GM18507 (cell line): ENCODE results near the gene FARP2.
"Not testable (repeated sequence)": the region's sequence is repeated elsewhere in the genome, so short reads cannot be mapped to it uniquely, and the experiment has no call there.

ENCODE experiments used
- DNase-seq: peaks from one replicate; pipeline ENCODE4 v3.0.0; 2011; ENCODE audit warnings: low read depth; ENCODE audit not compliant: insufficient read length; ENCODE audit errors: extremely low spot score
- FAIRE-seq: peaks from 2 replicates; lab custom pipeline; 2011; peaks lifted over from hg19 to GRCh38; lab: Jason Lieb, UNC

Gene FARP2

DNA sequence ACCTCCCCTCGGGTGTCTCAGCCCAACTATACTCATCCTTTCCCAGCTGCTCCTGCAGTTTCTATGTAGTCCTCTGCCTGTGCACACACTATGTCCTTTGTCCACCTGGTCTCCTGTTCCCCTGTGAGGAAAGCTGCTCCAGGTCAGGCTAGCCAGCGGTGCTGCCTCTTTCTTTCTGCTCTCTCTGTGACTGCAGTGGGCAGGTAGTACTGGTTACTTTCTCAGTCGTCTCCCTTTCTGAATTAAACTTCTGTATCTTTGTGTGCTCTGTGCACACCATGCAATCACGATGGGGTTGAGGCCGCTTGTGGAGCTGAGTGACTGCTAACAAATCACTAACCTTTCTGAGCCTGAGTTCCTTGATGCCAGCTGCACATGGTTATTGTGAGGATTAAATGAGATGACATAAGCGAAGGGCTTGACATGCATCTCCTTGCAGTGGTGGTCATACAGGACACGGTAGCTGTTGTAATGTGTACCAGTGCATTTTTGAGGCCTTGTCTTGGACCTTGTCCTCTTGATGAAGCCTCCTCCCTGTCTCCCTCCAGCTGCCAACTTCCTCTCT is 3.5 kb downstream of the FARP2 start:
- no peak for FAIRE-seq
- DNase-seq, result no peak

DNA sequence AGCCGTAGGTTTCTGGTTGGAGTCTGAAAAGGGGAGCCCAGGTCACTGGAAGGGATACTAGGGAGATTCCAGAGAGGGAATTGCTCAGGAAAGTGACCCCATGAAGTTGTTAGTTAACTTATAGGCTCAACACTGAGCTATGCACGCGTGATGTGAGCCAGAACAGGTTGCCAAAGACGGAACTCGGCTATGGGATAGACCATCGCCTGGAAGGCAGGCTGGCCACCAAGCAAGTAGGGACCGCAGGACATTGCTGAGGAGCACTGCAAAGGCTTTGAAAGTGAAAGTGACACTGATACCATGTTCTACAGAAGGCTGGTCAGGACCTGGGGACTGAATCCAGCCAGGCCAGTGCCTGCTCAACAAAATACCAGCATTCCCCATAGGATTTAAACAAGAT is 7.3 kb downstream of the FARP2 start:
- DNase-seq (no peak), FAIRE-seq (no peak)

DNA sequence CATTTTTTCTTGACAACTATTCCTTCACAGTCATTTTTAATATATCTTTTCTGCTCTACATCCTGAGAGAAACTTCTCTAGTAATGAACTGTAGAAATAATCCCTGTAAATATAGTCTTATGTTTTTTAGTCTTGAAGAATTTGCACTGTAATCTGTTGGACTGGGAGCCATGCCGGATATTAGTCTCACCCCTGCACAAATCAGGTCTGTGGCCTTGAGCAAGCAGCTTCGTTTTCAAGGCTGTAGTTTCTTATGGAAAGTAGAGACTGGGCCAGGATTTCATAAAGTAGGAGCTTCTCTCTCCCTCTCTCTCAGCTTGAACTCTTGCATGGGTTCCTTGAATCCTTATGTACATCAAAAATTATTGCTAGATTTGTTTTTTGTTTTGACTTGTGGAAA is 8.7 kb downstream of the FARP2 start:
- FAIRE-seq (no peak), DNase-seq (no peak)

DNA sequence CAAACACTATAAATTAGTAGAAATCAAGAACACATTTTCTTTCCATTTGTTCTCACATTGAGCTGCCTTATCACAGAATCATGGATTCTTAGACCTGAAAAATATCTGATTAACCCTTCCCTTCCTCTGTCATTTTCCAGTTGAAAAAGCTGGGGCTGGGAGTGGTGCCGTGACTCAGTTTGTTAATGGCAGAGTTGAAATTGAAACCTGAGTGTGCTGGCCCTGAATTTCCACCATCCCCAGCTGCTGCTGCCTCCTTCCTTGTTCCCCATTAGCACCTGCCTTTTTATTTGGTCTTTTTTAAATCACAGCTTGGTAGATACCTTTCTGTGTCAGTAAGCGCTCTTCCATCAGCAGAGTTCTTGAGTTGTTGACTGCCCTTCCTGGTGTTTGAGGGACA is 10.6 kb downstream of the FARP2 start:
- DNase-seq (no peak), FAIRE-seq (peak; percentile 79)

DNA sequence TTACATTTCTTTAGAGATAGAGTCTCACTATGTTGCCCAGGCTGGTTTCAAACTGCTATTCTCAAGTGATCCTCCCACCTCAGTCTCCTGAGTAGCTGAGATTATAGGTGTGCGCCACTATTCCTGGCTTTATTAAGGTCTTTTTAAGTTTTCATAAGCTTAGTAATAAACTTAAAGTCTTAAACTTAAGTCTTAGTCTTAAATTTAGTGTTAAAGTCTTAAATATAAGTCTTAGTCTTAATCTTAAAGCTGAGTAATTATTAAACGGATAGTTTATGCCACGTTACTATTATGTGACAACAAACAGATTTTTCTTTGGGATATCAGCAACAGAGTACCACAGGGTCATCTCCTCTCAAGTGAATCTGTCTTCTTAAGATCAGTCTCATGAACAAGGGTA is 12.6 kb downstream of the FARP2 start:
- FAIRE-seq, result no peak
- no peak for DNase-seq

DNA sequence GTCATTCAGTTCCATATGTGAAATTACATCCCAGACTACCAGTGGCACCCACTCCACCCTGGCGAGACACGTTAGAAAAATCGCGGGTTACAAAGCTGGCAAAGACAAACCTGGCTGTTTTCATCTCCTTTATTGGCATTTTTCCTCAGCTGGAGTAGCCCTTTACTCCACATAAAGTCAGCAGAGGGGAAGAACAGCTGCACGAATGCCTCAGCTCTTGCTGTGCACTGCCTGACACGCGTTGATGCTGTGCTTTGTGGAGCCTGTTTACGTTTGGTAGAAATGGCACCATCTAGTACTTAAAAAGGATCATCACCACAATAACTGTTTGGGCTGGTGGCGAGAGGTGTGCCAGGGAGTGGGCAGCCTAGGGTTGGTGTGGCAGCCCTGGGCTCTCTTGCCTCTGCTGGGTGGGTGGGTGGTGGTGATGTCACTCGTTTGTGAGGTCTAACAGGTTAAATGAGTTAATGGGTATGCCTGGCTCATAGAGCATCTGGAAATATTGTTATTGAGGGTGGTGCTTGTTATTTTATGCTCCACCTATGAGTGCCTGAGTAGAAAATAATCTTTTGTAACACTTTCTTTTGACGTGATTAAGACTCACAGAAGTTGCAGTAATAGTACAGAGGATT is 16.4 kb downstream of the FARP2 start:
- DNase-seq, result no peak
- no peak for FAIRE-seq

DNA sequence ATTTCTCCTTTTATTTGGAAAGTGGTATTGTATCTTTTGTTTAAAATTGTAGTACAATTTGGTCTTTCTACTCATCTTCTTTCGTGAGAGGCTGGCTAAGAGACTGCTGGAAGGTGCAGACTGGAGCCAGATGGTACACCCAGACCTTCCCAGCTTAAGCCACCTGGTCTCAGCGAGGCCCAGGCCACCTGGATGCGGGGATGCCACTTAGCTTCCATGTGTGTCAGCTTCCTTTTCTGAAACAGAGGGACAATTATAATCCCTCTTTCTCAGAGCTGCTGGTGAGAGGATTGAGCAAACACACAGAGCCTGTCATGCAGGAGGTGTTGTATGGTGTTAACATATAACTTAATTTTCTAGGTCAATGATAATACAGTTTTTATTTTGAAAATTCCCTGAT is 17.4 kb downstream of the FARP2 start:
- DNase-seq, result no peak
- no peak for FAIRE-seq

DNA sequence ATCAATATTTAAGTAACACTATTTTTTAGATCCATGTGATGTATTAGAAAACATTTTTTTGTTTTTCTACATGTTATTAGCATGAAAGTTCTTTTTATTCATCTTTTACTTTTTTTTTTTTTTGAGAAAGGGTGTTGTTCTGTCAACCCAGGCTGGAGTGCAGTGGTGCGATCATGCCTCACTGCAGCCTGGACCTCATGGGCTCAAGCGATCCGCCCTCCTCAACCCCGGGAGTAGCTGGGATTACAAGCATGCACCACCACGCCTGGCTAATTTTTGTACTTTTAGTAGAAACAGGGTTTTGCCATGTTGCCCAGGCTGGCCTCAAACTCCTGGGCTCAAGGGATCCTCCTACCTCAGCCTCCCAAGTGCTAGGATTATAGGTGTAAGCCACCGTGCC is 17.8 kb downstream of the FARP2 start:
- peak; percentile 56 for FAIRE-seq
- not testable (repeated sequence) for DNase-seq

DNA sequence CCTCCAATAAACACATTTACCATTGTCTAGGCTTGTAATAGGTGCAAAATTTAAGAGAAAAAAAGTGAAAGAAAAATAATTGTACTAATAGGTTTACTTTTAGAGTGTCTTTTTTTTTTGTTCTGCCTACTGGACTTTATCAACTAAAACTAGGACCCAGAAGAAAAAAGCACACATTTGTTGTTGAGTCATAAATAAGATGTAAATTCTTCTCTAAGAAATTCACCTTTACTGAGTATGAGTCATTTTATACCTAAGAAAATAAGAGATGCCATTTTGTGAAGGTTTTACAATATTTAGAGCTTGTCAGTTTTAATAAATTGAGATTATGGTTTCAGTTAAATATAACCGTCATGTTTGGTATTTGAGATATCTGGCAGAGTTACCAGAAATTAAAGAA is 19.2 kb downstream of the FARP2 start:
- no peak for FAIRE-seq
- no peak for DNase-seq

DNA sequence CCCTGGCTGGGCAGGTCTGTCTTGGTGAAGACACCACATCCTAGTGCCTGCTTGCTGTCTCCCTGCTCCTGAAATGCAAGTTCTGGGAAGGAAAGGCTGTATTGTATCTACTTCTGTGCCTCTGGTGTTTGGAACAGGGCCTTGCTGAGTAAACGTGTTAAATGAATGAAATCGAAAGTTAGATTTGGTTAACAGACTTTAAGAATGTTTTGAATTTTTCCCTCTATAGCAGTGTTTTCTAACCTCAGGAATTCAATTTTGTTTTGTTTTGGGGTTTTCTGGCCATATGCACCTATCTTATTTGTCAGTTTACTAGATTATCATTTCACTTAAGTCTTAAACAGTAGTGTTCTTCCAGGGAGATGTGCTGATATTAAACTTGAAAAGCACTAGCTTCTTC is 20.7 kb downstream of the FARP2 start:
- peak; percentile 39 for FAIRE-seq

DNA sequence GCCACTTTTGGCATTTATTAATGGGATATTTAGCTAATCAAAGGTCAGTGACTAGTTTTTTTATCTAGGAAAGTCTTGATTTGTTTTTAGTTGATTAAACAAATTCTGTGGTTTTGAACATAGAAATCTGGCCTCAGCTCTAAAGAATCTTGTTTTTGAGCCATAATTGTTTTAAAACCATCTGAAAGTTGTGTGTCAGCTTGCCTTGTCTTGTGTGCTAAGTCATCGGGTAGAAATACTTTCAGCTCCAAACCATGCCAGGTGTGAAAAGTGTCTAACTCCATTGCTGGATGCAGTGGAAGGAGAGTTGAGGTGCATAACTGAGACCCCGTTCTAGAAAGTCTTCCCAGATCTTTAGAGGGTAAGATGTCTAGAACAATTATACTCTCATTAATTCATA is 22.7 kb downstream of the FARP2 start:
- no peak for DNase-seq
- FAIRE-seq, result no peak

More for the DNA sequence above, 20.7 kb downstream of the FARP2 start:
- DNase-seq, result no peak

DNA sequence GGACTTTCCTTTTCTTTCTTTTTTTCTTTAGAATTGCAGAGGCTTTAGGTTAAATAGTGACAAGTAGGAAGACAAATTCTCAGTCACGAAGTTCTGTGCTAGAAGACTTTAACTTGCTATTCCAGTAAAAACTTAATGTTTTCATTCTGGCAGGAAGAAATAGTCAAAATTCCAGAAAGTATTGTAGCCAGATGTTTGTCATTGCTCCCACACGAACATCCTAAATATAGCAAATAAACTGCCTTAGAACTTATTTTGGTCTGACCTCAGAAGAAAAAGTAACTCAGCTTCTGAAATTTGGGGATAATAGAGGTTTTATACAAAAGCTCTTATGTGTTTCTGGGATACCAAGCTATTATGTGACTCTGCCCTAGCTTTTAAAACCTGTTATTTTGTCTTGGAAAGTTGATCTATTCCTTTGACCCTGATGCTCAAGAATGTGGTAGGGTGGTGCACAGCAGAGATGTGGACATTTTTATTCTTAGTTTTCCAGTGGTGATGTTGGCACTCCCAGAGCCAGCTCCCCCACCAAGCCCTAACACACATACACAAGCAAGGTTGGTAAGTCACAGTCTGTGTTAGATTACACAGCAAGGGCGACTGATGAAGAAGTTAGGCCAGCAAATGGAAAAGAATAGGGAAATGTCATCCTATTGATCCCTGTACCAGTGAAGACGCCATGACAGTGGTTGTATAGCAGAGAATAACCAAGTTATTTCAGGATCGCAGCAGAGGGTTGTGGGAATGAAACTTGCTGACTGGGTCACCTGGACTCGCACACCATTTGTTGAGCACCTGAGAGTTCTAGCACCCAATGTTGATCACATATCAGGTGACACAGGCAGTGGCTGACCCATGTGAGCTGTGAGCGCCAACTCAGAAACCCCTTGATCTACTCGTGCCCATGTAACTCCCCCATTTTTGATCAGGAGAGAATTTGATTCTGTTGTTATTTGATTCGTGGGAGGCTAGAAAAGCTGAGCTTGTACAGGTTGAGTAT is 23.7 kb downstream of the FARP2 start:
- DNase-seq (no peak), FAIRE-seq (no peak)

DNA sequence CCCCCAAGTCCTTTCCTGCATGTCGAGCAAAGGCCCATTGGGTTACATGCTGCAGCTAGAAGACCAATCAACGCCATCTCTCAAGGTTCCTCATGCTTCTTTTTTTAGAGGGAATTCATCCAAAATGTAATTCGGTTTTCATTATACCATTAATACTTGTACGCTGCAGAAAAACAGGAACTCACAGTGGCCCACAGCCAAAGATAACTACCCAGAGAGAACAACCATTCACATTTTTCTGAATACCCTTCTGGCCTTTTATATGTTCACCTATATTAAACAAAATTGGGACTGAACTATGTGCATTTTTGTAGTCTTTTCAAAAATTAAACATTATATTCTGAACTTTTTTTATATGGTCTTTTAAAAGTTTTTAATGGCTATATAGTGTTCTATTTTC is 25.8 kb downstream of the FARP2 start:
- FAIRE-seq, result no peak
- DNase-seq, result no peak

DNA sequence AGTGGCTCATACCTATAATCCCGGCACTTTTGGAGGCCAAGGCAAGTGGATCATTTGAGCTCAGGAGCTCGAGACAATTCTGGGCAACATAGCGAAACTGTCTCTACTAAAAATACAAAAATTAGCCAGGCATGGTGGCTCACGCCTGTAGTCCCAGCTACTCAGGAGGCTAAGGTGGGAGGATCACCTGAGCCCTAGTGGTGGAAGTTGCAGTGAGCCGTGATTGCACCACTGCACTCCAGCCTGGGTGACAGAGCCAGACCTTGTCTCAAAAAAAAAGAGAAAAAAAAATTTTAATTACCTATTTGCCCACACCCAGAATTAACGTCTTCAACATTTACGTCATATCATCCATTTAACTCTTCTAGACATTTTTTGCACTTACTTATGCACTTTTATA is 29.4 kb downstream of the FARP2 start:
- FAIRE-seq, DNase-seq: not testable (repeated sequence)

DNA sequence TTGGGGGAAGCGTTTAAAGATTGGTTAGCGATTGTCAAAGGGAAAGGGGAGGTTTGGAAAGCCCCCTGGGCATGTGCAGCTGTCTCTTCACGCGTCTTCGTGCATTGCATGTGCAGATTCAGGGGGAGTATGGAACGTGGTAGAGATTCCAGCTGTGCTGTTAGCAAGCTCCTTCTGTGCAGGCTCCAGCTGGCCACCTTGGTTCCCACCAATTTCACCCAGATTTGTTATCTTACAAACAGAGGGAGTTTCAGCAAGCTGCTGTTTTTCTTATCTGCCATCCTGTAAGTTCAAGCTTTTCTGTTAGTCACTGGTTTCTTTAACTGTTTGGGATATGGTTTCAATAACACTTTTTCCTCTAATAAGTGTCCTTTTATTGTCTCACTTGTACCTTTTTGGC is 30.4 kb downstream of the FARP2 start:
- DNase-seq, result no peak

DNA sequence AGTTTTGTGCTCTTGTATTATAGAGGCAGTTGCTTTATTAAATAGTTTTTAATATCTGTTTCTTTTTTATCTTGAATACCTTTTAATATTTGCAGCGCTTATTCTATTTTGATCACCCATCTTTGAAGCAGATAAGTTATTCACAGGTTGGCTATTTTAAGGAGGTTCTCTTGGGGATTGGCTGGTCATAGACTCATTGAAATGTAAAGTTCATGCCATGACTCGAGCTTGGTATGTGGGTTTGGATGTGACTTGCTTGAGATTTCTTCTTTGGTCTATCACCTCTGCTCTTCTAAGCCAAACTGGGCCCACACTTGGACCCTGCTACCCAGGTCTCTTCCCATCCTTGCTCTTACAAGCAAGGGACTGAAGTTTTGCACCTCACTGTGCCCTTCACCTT is 33.6 kb downstream of the FARP2 start:
- FAIRE-seq, result no peak
- DNase-seq, result no peak

More for the DNA sequence above, 30.4 kb downstream of the FARP2 start:
- no peak for FAIRE-seq

DNA sequence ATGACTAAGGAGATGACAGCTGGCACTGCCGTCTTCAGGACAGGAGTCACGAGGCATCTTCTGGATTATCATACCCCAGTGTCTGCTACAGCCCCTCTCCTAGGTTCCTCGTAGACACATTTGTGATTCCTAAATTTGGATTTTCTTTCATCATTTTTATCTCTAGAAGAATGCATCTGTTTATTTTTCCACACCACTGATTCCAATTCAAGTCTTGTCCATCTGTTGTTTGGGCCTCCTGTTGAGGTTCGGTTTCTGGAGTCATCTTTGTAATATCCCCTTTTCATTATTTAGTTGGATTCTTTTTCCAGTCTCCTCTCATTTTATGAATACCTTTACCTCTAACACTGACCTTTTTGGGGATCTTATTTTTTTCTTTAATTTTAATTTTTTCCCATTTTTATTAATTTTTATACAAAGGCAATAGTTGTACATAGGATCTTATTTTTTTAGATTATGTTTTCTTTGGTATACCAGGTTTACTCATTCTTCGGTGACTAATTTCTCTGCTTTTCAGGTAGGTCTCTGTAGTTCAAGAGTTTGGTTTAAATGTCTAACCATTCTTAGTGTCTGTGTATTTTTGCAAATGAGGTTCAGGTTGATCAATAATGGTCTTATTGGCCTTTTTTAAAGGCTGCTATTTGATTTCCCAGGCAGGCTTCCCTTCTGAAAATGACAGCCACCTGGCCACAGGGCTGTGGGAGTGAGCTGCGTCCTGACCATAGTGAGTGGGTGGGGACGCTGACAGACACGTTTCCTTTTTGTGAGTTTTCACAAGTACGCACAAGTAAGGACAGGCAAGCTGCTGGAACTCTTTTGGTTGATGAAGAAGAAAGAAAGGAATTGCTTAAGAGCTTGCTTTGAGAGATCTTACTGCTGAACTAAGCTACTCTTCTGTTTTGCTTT is 34.5 kb downstream of the FARP2 start:
- FAIRE-seq, result peak; percentile 83
- no peak for DNase-seq

DNA sequence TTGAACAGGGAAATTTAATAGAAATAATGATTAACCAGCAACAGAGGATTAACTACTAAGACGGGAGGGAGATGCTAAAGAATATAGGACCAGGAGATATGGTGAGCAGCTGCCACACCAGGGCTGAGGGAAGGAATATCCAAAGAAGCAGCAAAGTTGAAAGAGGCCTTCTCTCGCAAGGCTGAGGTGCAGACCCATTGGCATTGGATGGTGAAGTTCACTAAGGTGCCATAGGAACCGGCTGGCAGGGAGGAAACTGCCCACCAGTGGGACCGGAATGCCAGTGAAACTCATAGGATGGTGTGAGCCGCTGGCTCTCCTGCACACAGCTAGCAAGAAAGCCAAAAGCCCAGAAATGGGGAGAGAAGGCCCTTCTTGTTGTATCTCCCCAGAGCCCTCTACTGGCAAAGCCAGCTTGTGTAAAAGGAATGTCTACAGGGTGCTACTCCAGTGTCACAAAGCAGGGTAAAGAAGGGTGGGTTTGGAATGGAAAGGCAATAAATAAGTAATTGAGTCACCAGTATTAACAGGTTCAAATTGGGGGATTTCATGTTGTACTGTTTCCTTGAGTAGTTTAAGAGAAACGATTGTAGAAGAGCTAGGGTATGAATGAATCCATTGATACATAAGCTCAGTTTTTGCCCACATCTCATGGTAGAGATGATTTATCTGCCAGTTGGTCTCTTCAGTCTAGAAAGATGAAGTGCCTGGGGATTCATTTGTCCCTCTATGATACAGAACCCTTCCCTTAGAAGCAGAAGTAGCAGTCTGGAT is 36.0 kb downstream of the FARP2 start:
- no peak for DNase-seq
- peak; percentile 62 for FAIRE-seq

DNA sequence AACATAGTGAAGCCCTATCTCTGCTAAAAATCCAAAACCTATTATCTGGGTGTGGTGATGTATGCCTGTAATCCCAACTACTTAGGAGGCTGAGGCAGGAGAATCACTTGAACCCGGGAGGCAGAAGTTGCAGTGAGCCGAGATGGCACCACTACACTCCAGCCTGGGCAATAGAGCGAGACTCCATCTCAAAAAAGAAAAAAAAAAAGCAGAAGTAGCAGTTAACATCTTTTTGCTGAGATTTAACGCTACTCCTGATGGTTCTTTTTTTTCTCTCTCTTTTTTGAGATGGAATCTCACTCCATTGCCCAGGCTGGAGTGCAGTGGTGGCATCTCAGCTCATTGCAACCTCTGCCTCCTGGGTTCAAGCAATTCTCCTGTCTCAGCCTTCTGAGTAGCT is 36.7 kb downstream of the FARP2 start:
- not testable (repeated sequence) for FAIRE-seq, DNase-seq
